Measurements from ENCODE around the gene BZW1. TPM values are rescaled to one million over a fixed set of nuclear protein-coding genes. Genes with fewer than 3 reads are reported as not detected.

BZW1 gene
- total RNA-seq = 100 to 1,000 TPM; 214 to 221 TPM

DNA sequence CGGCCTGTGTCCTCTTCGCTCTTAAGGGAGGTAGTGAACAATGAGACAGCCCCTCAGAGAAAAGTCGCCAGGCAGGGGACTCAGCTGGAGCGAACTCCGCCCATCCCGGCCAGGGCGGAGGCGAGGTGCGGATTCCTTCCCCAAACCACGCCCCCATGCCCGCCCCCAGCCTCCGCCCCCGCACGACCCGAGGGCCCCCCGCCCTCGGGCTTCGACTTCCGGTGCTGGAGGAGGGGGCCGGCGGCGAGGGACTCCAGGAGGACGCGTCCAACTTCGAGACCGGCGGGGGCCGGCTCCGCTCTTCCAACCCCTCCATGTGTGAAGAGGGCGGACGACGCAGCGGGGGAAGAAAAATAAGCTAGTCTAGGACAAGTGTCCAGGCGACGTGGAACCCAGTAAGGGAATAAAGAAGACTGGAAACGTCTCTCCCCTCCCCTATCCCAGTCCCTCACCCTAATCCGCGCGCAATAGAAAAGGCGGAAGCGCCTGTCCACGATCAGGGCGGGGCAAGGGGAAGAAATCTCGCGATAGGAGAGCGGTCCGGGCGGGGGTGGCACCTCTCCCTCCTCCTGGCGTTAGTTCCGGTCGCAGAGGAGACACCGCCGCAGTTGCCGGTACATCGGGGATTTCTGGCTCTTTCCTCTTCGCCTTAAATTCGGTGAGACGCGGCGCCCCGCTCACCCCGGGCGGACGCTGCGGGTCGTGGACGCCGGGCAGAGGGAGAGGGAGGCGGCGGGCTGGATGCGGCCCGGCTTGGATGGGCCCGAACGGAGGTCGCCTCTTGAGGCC lies at the start of gene BZW1:
TSS of gene BZW1 (plus strand) at position 578 of the 789 bp plus-strand sequence. CDS start 1,308 bp downstream, outside the sequence.

DNA sequence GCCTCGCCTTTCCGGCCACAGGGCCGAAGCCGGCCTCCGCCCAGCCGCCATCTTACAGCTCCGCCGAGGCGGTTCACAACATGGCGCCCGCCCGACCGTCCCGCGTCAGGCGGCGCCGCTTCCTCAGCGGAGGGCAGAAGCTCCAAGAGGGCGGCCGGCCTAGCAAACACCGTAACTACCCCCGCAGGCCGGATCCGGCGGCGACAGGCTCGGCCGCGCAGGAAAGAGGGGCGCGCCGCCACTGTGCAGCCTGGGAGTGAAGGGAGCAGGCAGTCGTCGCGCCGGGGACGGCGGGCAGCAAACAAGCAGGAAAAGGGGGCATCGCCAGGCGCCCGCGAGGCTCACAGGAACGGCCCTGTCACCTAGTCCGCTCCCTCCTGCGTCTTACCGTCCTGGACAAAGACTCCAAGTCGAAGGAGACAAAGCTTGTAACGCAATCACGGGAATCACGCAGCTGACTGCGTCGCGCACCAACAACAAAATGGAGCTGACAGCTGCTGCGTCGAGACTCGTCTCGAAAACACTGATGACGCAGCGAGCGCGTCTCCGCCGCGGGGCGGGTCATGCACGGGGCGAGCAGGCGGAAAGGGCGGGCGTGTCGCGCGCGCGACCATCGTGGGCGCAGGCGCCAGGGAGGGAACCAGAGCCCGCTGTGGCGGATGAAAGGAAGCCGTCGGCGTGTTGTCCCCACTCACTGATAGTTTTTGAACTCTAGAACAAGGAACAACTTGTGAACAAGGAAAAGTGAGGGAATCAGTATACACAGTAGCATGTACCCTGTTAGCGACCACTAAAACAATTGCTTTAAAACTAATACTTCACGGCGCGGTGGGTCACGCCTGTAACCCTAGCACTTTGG lies 52.7 kb downstream of the BZW1 start, which contains the start of gene CLK1:
TSS of gene CLK1 (minus strand) at position 483 of the 859 bp plus-strand sequence. CDS start 2,796 bp downstream, outside the sequence.

Other genes starting within 250 kb of the BZW1 start
- under 1 TPM; 0.10 to 0.17 TPM for gene AOX1, start 225.9 kb upstream of the BZW1 start, total RNA-seq
- 100 to 1,000 TPM; 130 to 139 TPM for gene CLK1, start 52.7 kb downstream of the BZW1 start, total RNA-seq
- gene PPIL3, start 77.2 kb downstream of the BZW1 start, total RNA-seq = 10 to 100 TPM; 73.7 to 89.5 TPM
- 10 to 100 TPM; 33.2 to 34.4 TPM for gene NIF3L1, start 77.5 kb downstream of the BZW1 start, total RNA-seq
- gene ORC2, start 151.8 kb downstream of the BZW1 start, total RNA-seq = 10 to 100 TPM; 42.0 to 53.7 TPM

All from activated naive CD4-positive, alpha-beta T cell treated with anti-CD3 and anti-CD28 coated beads, Interleukin-2, amount 10 ng/mL, durations not matched to agents 5 hours and 36 hours (primary cell).